ENCODE measurements around the gene FAM124B. TPM values are rescaled to one million over a fixed set of nuclear protein-coding genes. Genes with fewer than 3 reads are reported as not detected.

FAM124B gene
- total RNA-seq, 1 donor from 2014 or later = not detected

- Mint-ChIP-seq H3K27me3 (ENCODE audit: insufficient read depth, low read depth) (peaks cover 17% of the 10 kb centered on the region), H3K36me3 (no peaks in the 10 kb centered on the region), H3K27ac (no peak overlapping the region), H3K4me3 (no peak overlapping the region), H3K9me3 (peaks cover 20% of the 10 kb centered on the region), H3K4me1 (peaks cover 11% of the 10 kb centered on the region)
- Histone ChIP-seq H3K9ac (no peak overlapping the region), H3K79me2 (ENCODE audit: low read depth) (no peaks in the 10 kb centered on the region), H3K36me3 (no peaks in the 10 kb centered on the region), H3K4me3 (no peak overlapping the region), H4K20me1 (ENCODE audit: low read depth) (no peaks in the 10 kb centered on the region), H3K27ac (no peak overlapping the region), H2AFZ (replicated peaks) (no peak overlapping the region), H3K4me2 (no peak overlapping the region), H3F3A (ENCODE audit: low read depth) (peaks cover 3% of the 10 kb centered on the region), H3K9me3 (ENCODE audit: low read depth) (no peaks in the 10 kb centered on the region), H3K27me3 (no peaks in the 10 kb centered on the region), H3K4me1 (peaks cover 3% of the 10 kb centered on the region)
- TF ChIP-seq EZH2 (IDR thresholded peaks at IDR 0.05) (no peak), EZH2phosphoT487 (IDR thresholded peaks at IDR 0.05) (no peak)
- TF ChIP-seq, protein P1, sequence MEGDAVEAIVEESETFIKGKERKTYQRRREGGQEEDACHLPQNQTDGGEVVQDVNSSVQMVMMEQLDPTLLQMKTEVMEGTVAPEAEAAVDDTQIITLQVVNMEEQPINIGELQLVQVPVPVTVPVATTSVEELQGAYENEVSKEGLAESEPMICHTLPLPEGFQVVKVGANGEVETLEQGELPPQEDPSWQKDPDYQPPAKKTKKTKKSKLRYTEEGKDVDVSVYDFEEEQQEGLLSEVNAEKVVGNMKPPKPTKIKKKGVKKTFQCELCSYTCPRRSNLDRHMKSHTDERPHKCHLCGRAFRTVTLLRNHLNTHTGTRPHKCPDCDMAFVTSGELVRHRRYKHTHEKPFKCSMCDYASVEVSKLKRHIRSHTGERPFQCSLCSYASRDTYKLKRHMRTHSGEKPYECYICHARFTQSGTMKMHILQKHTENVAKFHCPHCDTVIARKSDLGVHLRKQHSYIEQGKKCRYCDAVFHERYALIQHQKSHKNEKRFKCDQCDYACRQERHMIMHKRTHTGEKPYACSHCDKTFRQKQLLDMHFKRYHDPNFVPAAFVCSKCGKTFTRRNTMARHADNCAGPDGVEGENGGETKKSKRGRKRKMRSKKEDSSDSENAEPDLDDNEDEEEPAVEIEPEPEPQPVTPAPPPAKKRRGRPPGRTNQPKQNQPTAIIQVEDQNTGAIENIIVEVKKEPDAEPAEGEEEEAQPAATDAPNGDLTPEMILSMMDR (IDR thresholded peaks at IDR 0.05) = no peak
- no peak for DNase-seq (ENCODE audit: low spot score)
Observed at GRCh38 chr2:224434618-224435017, 32.7 kb upstream of the FAM124B start.

DNA sequence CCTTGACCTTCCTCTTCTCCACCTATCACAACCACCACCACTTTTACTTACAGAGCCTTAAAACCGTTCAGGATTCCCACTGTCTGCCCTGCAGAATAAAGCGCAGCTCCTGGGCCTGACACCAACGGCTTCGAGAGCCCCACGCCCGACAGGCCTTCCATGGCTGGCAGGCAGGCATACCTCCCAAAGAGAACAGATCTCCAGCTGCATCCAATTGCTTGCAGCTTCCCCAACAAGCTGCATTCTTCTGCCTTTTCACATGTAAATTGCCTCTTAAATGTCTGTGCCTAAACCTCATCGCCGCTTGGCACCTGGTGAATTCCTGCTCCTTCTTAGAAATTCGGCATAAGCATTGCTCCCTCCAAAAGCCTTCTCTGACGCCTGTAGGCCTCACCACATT, 31.5 kb upstream of the FAM124B start:
- Mint-ChIP-seq H3K36me3 (no peaks in the 10 kb centered on the region), H3K27ac (no peak overlapping the region), H3K4me3 (peak overlapping the region; percentile 37), H3K27me3 (ENCODE audit: insufficient read depth, low read depth) (peaks cover 20% of the 10 kb centered on the region), H3K9me3 (peaks cover 22% of the 10 kb centered on the region), H3K4me1 (peaks cover 11% of the 10 kb centered on the region)
- Histone ChIP-seq H3K79me2 (ENCODE audit: low read depth) (no peaks in the 10 kb centered on the region), H3K27ac (no peak overlapping the region), H3K36me3 (no peaks in the 10 kb centered on the region), H3K4me2 (no peak overlapping the region), H3K9ac (no peak overlapping the region), H4K20me1 (ENCODE audit: low read depth) (no peaks in the 10 kb centered on the region), H3K4me1 (peaks cover 3% of the 10 kb centered on the region), H2AFZ (replicated peaks) (peak overlapping the region; percentile 90), H3K27me3 (no peaks in the 10 kb centered on the region), H3K4me3 (no peak overlapping the region), H3K9me3 (ENCODE audit: low read depth) (no peaks in the 10 kb centered on the region), H3F3A (ENCODE audit: low read depth) (peaks cover 3% of the 10 kb centered on the region)
- peak; percentile 86 for DNase-seq (ENCODE audit: low spot score)
- no peak for TF ChIP-seq EZH2 (IDR thresholded peaks at IDR 0.05)
- no peak for TF ChIP-seq EZH2phosphoT487 (IDR thresholded peaks at IDR 0.05)
- TF ChIP-seq, protein P1 (IDR thresholded peaks at IDR 0.05) = no peak

DNA sequence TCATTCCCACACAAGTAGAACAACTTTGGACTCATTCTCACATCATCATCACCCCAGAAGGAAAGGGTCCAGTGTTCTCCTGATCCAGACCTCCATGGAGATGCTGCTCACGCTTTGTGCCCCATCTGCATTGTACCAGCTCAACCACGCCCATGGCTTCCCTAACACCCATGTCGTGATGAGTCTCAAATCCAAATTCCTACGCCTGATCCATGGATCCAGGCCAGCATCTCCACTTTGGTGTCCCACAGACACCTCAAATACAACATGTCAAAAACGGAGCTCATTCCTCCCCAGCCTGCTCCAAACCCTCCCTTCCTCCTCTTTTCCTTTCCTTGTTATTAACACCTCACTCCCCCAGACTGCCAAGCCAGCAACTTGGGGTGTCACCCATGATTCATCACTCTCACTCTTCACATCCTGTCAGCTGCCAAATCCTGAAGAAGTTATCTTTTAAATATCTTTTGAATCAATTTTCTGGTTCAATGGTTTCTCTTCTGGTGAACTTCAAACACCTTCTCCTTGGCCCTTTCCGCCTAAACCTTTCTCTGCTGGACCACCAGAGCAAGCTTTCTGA, 30.2 kb upstream of the FAM124B start:
- Mint-ChIP-seq H3K36me3 (no peaks in the 10 kb centered on the region), H3K4me3 (no peak overlapping the region), H3K9me3 (peaks cover 22% of the 10 kb centered on the region), H3K4me1 (peaks cover 11% of the 10 kb centered on the region), H3K27ac (no peak overlapping the region), H3K27me3 (ENCODE audit: insufficient read depth, low read depth) (peaks cover 20% of the 10 kb centered on the region)
- Histone ChIP-seq H3K9ac (no peak overlapping the region), H2AFZ (replicated peaks) (no peak overlapping the region), H4K20me1 (ENCODE audit: low read depth) (no peaks in the 10 kb centered on the region), H3K27me3 (no peaks in the 10 kb centered on the region), H3K36me3 (no peaks in the 10 kb centered on the region), H3K4me2 (no peak overlapping the region), H3K4me3 (no peak overlapping the region), H3K4me1 (peaks cover 3% of the 10 kb centered on the region), H3K79me2 (ENCODE audit: low read depth) (no peaks in the 10 kb centered on the region), H3K27ac (no peak overlapping the region), H3F3A (ENCODE audit: low read depth) (peaks cover 3% of the 10 kb centered on the region), H3K9me3 (ENCODE audit: low read depth) (no peaks in the 10 kb centered on the region)
- DNase-seq (ENCODE audit: low spot score) = no peak
- no peak for TF ChIP-seq EZH2 (IDR thresholded peaks at IDR 0.05)

- no peak overlapping the region for H3K4me3 Mint-ChIP-seq
- peaks cover 3% of the 10 kb centered on the region for H3K4me1 ChIP-seq
- H3K4me2 ChIP-seq = no peak overlapping the region
- H3K27me3 Mint-ChIP-seq (ENCODE audit: insufficient read depth, low read depth) = peaks cover 21% of the 10 kb centered on the region
- H3K4me3 ChIP-seq = no peak overlapping the region
- H3K27me3 ChIP-seq = no peaks in the 10 kb centered on the region
- H3K79me2 ChIP-seq (ENCODE audit: low read depth) = no peaks in the 10 kb centered on the region
- H3K9me3 ChIP-seq (ENCODE audit: low read depth) = no peaks in the 10 kb centered on the region
- H2AFZ ChIP-seq (replicated peaks) = no peak overlapping the region
- H3K36me3 ChIP-seq = no peaks in the 10 kb centered on the region
- no peak overlapping the region for H3K27ac ChIP-seq
- no peak overlapping the region for H3K27ac Mint-ChIP-seq
- peaks cover 3% of the 10 kb centered on the region for H3F3A ChIP-seq (ENCODE audit: low read depth)
- H3K9me3 Mint-ChIP-seq = peaks cover 22% of the 10 kb centered on the region
- no peaks in the 10 kb centered on the region for H4K20me1 ChIP-seq (ENCODE audit: low read depth)
- no peak overlapping the region for H3K9ac ChIP-seq
- H3K4me1 Mint-ChIP-seq = peaks cover 11% of the 10 kb centered on the region
- DNase-seq (ENCODE audit: low spot score) = no peak
- H3K36me3 Mint-ChIP-seq = no peaks in the 10 kb centered on the region
- no peak for TF ChIP-seq EZH2phosphoT487 (IDR thresholded peaks at IDR 0.05)
- TF ChIP-seq, protein P1 (IDR thresholded peaks at IDR 0.05) = no peak
- TF ChIP-seq EZH2 (IDR thresholded peaks at IDR 0.05) = no peak
Observed at GRCh38 chr2:224429441-224429810, 27.5 kb upstream of the FAM124B start.
